DOHH2 (cell line): ENCODE data around the gene PTPRN2.

Source experiments
- H3F3A ChIP-seq: fragments of 200-600 bp; sonication (generic), shearing (Covaris generic); 2 replicates; pipeline ENCODE4 v1.6.0; 2016; ENCODE audit warnings: antibody characterized with exemption, mild to moderate bottlenecking; ENCODE audit not compliant: control insufficient read depth, insufficient read depth
- H3K27ac ChIP-seq: fragments of 200-600 bp; sonication (generic); 2 replicates; pipeline ENCODE4 v1.5.1; 2014; ENCODE audit warnings: low read depth, mild to moderate bottlenecking, low read length, moderate library complexity
- H3K27me3 ChIP-seq: fragments of 200-600 bp; sonication (generic); 2 replicates; pipeline ENCODE4 v1.6.1; 2014; ENCODE audit warnings: mild to moderate bottlenecking, low read length, mixed read lengths; ENCODE audit not compliant: control insufficient read depth
- H3K36me3 ChIP-seq: fragments of 200-600 bp; sonication (generic); 2 replicates; pipeline ENCODE4 v1.6.1; 2014; ENCODE audit warnings: mild to moderate bottlenecking, low read length, moderate library complexity, mixed read lengths; ENCODE audit not compliant: control insufficient read depth
- H3K4me1 ChIP-seq: fragments of 200-600 bp; sonication (generic); 2 replicates; pipeline ENCODE4 v1.6.1; 2014; ENCODE audit warnings: mild to moderate bottlenecking, low read length, mixed read lengths; ENCODE audit not compliant: control insufficient read depth
- H3K4me2 ChIP-seq: fragments of 200-600 bp; sonication (generic); 2 replicates; pipeline ENCODE4 v1.6.0; 2014; ENCODE audit warnings: mild to moderate bottlenecking, low read length, moderate library complexity
- H3K4me3 ChIP-seq: fragments of 200-600 bp; sonication (generic); 2 replicates; pipeline ENCODE4 v1.5.1; 2014; ENCODE audit warnings: mild to moderate bottlenecking, low read length, mixed read lengths
- H3K79me2 ChIP-seq: fragments of 200-600 bp; sonication (generic); 2 replicates; pipeline ENCODE4 v1.6.1; 2014; ENCODE audit warnings: mild to moderate bottlenecking, low read length, mixed read lengths; ENCODE audit not compliant: control insufficient read depth
- H3K9me2 ChIP-seq: fragments of 200-600 bp; sonication (generic); replicated peaks from 2 replicates; pipeline ENCODE4 v1.6.1; 2014; ENCODE audit warnings: mild to moderate bottlenecking, low read length, mixed read lengths; ENCODE audit not compliant: control insufficient read depth
- H3K9me3 ChIP-seq: fragments of 200-600 bp; sonication (generic); 2 replicates; pipeline ENCODE4 v1.6.1; 2014; ENCODE audit warnings: antibody characterized with exemption, low read length, mixed read lengths; ENCODE audit not compliant: control insufficient read depth, insufficient read depth
- H4K20me1 ChIP-seq: fragments of 200-600 bp; sonication (generic); 2 replicates; pipeline ENCODE4 v1.6.0; 2014; ENCODE audit warnings: low read depth, mild to moderate bottlenecking, antibody characterized with exemption, low read length, moderate library complexity; ENCODE audit not compliant: control insufficient read depth, insufficient read depth
- EZH2phosphoT487 ChIP-seq: fragments of 200-600 bp; sonication (generic); IDR thresholded peaks from 2 replicates; pipeline ENCODE4 v1.6.1; 2017; ENCODE audit warnings: borderline replicate concordance, mild to moderate bottlenecking, antibody characterized with exemption, low read length, moderate library complexity, mixed read lengths
- TF ChIP-seq, protein P1 (sequence below): fragments of 200-600 bp; sonication (generic); IDR thresholded peaks from one replicate; pipeline ENCODE4 v1.5.1; 2014; ENCODE audit warnings: antibody characterized with exemption, mild to moderate bottlenecking, low read depth, low read length; ENCODE audit not compliant: poor library complexity, severe bottlenecking

Gene PTPRN2

DNA sequence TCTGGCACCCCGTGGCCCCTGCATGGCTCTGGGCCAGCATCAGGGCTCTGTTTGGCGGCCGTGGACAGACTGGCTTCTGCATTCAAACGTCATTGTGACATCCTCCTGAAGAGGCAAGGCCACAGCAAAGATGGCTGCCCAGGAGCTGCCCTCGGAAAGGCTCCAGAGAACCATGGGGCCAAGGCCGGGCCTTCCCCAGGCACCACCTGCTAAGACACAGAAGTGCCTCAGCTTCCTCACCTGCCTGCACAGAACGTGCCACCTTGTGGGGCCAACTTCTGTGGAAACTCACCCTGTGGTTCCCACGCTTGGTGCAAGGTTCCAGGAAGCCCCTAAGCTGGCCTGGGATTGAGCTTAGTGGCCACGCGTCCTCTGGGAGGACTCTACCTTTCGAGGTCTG lies 396.9 kb downstream of the PTPRN2 start:
- Histone ChIP-seq H3K9me3 (peaks cover 88% of the 10 kb centered on the region), H3K4me2 (no peak overlapping the region), H3K9me2 (no peaks in the 10 kb centered on the region), H3K27ac (no peak overlapping the region), H3K36me3 (no peaks in the 10 kb centered on the region), H3K79me2 (no peaks in the 10 kb centered on the region), H4K20me1 (no peaks in the 10 kb centered on the region), H3K4me3 (no peak overlapping the region), H3K4me1 (no peaks in the 10 kb centered on the region), H3F3A (no peaks in the 10 kb centered on the region), H3K27me3 (no peaks in the 10 kb centered on the region)
- TF ChIP-seq EZH2phosphoT487 = no peak
- TF ChIP-seq, protein P1, sequence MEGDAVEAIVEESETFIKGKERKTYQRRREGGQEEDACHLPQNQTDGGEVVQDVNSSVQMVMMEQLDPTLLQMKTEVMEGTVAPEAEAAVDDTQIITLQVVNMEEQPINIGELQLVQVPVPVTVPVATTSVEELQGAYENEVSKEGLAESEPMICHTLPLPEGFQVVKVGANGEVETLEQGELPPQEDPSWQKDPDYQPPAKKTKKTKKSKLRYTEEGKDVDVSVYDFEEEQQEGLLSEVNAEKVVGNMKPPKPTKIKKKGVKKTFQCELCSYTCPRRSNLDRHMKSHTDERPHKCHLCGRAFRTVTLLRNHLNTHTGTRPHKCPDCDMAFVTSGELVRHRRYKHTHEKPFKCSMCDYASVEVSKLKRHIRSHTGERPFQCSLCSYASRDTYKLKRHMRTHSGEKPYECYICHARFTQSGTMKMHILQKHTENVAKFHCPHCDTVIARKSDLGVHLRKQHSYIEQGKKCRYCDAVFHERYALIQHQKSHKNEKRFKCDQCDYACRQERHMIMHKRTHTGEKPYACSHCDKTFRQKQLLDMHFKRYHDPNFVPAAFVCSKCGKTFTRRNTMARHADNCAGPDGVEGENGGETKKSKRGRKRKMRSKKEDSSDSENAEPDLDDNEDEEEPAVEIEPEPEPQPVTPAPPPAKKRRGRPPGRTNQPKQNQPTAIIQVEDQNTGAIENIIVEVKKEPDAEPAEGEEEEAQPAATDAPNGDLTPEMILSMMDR = no peak

DNA sequence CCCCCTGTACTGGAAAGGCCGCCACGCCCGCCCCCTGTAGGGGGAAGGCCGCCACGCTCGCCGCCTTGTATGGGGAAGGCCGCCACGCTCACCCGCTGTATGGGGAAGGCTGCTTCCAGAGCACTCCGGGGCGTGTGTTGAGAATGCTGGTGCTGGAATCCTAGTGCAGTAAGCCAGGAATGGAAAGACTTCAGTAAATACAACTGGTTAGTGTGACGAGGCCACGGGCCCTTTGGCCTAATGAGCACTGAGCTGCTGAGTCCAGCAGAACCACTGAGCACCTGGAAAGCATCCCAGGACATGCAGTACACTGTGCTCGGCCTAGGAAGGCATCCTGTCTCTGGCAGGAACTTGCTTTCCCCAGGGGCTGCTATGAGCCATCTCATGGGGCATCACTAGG lies 398.9 kb downstream of the PTPRN2 start:
- Histone ChIP-seq H3K27me3 (no peaks in the 10 kb centered on the region), H3K9me3 (peaks cover 72% of the 10 kb centered on the region; the same call in 1 of the 2 replicates), H3K36me3 (no peaks in the 10 kb centered on the region)

DNA sequence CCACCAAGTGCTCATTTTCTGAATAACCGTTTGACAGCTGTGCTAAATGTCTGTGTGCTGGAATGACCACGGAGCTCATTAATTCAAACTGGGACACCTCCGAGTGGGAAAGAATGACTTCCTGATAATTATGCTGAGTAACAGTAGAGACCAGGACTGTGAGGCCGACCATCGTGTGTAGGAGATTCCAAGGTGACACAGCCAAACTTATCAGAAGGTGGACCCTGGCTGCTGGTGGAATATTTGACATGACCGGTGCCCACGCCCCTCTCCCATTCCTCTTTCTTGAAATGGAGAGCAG lies 400.0 kb downstream of the PTPRN2 start:
- Histone ChIP-seq H3K27me3 (no peaks in the 10 kb centered on the region), H3K27ac (no peak overlapping the region), H3K9me3 (peaks cover 62% of the 10 kb centered on the region; the same call in 1 of the 2 replicates), H4K20me1 (no peaks in the 10 kb centered on the region), H3K4me3 (no peak overlapping the region), H3F3A (no peaks in the 10 kb centered on the region), H3K4me1 (no peaks in the 10 kb centered on the region), H3K79me2 (no peaks in the 10 kb centered on the region), H3K4me2 (no peak overlapping the region), H3K36me3 (no peaks in the 10 kb centered on the region), H3K9me2 (no peaks in the 10 kb centered on the region)
- TF ChIP-seq, protein P1 = no peak
- TF ChIP-seq EZH2phosphoT487 = no peak

More for the DNA sequence above, 398.9 kb downstream of the PTPRN2 start:
- Histone ChIP-seq H4K20me1 (no peaks in the 10 kb centered on the region), H3K79me2 (no peaks in the 10 kb centered on the region), H3K4me3 (no peak overlapping the region), H3K9me2 (no peaks in the 10 kb centered on the region), H3K4me1 (no peaks in the 10 kb centered on the region), H3K27ac (no peak overlapping the region), H3K4me2 (no peak overlapping the region), H3F3A (no peaks in the 10 kb centered on the region)
- TF ChIP-seq EZH2phosphoT487 = no peak
- TF ChIP-seq, protein P1 = no peak
